IPS-20b (cell line): ENCODE measurements around the gene TECTA.
"Not testable (repeated sequence)": the region's sequence is repeated elsewhere in the genome, so short reads cannot be mapped to it uniquely, and the experiment has no call there.

Experiments
- H3K27ac ChIP-seq: one replicate; pipeline ENCODE4 v1.5.1; 2013; ENCODE audit warnings: low read length
- H3K27me3 ChIP-seq: 2 replicates; pipeline ENCODE4 v1.6.1; 2013; ENCODE audit warnings: mild to moderate bottlenecking, low read length, inconsistent platforms; ENCODE audit not compliant: insufficient read depth
- H3K36me3 ChIP-seq: 2 replicates; pipeline ENCODE4 v1.6.1; 2013; ENCODE audit warnings: low read depth, mild to moderate bottlenecking, inconsistent platforms, low read length, moderate library complexity; ENCODE audit not compliant: insufficient read depth
- H3K4me1 ChIP-seq: 2 replicates; pipeline ENCODE4 v1.6.1; 2013; ENCODE audit warnings: mild to moderate bottlenecking, control low read depth, inconsistent platforms, low read length, moderate library complexity; ENCODE audit not compliant: insufficient read depth
- H3K4me3 ChIP-seq: 2 replicates; pipeline ENCODE4 v1.5.1; 2013; ENCODE audit warnings: mild to moderate bottlenecking, low read length, inconsistent platforms
- H3K9ac ChIP-seq: 2 replicates; pipeline ENCODE4 v1.6.1; 2013; ENCODE audit warnings: low read depth, mild to moderate bottlenecking, inconsistent platforms, low read length, moderate library complexity
- H3K9me3 ChIP-seq: 2 replicates; pipeline ENCODE4 v1.6.1; 2013; ENCODE audit warnings: mild to moderate bottlenecking, low read depth, low read length, inconsistent platforms; ENCODE audit not compliant: insufficient read depth

TECTA gene

DNA sequence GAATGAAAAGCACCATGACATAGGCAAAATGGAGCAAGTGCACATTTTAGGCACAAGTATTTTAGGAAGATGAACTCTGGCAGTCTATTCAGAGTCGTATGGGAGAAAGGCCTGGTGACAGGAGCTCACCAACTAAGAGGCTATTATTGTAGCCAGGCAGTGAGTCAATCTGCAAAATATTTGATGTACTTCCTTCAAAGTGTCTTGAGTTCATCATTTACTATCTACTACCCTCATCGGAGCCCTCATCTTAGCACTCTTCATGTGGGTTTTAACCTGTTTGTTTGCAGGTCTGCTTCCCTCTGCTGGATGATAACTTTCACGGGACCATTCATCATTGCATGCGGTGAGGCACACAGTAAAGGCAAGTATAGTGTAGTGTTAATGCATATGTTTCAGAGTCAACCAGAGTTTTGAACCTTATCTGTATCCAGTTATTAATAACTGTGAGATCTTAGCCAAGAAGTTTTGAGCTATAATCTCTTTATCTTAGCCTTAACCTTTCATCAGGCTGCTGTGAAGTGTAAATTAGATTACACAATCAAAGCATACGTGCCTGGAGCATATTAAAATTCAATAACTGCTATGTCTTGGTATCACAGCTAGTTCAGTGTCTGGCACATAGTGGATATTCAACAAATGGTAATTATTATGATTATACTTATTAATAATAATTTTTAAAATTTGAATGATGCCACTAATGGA, 120.6 kb downstream of the TECTA start:
- Histone ChIP-seq H3K4me3 (no peak overlapping the region), H3K27me3 (no peaks in the 10 kb centered on the region), H3K4me1 (no peaks in the 10 kb centered on the region), H3K9ac (no peak overlapping the region), H3K27ac (no peak overlapping the region), H3K9me3 (peaks cover 9% of the 10 kb centered on the region), H3K36me3 (no peaks in the 10 kb centered on the region)

DNA sequence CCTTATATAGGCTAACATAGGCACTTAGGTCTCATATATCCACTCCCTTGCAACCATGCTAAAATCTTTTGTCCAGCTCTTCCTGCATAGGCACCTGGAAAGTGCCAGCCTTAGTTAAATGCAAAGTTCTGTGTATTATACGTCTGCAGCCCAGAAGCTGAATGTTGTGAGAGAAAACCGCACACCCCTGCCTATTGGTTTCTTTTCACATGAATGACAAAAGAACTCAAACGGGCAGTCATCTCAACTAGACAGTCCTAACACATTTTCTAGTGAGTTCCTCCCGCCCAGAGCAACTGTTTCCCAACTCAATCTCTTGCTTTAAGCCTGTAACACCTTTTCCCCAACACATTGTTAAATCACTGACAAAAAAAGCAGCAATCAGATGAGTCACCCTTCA, 122.1 kb downstream of the TECTA start:
- H3K27me3 ChIP-seq, result no peaks in the 10 kb centered on the region
- H3K36me3 ChIP-seq, result no peaks in the 10 kb centered on the region
- peaks cover 15% of the 10 kb centered on the region for H3K9me3 ChIP-seq
- no peak overlapping the region for H3K4me3 ChIP-seq
- H3K9ac ChIP-seq, result no peak overlapping the region
- no peak overlapping the region for H3K27ac ChIP-seq
- no peaks in the 10 kb centered on the region for H3K4me1 ChIP-seq

DNA sequence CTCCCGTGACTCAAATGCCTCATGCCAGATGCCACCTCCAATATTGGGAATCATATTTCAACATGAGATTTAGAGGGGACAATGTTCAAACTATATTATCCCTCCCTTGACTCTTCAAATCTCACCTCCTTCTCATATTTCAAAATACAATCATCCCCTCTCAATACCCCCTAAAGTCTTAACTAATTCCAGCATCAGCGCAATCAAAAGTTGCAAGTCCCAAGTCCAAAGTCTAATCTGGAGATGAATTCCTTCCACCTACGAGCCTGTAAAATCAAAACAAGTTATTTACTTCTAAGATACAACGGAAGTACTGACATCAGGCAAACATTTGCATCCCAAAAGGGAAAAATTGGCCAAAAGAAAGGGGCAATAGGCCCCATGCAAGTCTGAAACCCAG, 124.3 kb downstream of the TECTA start:
- no peak overlapping the region for H3K27ac ChIP-seq
- no peaks in the 10 kb centered on the region for H3K36me3 ChIP-seq
- no peaks in the 10 kb centered on the region for H3K4me1 ChIP-seq
- H3K9me3 ChIP-seq, result peaks cover 15% of the 10 kb centered on the region
- no peaks in the 10 kb centered on the region for H3K27me3 ChIP-seq
- H3K9ac ChIP-seq, result no peak overlapping the region
- no peak overlapping the region for H3K4me3 ChIP-seq

DNA sequence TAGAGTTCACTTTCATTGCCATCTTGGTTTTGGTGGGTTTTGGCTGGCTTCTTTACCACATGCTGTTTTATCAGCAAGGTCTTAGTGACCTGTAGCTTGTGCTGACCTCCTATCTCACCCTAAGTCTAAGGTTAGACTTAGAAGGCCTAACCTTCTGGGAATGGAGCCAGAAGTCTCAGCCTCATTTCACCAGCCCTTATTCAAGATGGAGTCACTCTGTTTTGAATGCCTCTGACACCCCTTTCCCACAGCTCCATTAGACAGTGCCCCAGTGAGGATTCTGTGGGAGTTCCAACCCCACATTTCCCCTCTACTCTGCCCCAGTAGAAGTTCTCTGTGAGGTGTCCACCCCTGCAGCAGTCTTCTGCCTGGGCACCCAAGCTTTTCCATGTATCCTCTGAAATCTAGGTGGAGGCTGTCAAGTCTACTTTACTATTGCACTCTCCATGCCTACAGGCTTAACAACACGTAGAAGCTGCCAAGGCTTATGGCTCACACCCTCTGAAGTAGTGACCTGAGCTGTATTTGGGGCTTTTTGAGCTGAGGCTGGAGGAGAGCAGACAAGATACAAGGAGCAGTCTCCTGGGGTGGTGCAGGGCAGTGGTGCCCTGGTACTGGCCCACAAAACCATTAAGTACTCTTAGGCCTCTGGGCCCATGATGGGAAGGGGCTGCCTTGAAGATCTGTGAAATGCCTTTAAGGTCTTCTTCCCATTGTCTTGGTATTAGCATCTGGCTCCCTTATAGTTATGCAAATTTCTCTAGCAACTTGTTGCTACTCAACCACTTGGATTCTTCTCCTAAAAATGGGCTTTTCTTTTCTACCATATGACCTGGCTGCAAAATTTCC, 125.6 kb downstream of the TECTA start:
- no peaks in the 10 kb centered on the region for H3K4me1 ChIP-seq
- peaks cover 15% of the 10 kb centered on the region for H3K9me3 ChIP-seq
- H3K27me3 ChIP-seq, result no peaks in the 10 kb centered on the region
- H3K4me3 ChIP-seq, result peak overlapping the region; percentile 14; the same call in 1 of the 2 replicates
- no peak overlapping the region for H3K27ac ChIP-seq
- H3K36me3 ChIP-seq, result no peaks in the 10 kb centered on the region
- no peak overlapping the region for H3K9ac ChIP-seq

DNA sequence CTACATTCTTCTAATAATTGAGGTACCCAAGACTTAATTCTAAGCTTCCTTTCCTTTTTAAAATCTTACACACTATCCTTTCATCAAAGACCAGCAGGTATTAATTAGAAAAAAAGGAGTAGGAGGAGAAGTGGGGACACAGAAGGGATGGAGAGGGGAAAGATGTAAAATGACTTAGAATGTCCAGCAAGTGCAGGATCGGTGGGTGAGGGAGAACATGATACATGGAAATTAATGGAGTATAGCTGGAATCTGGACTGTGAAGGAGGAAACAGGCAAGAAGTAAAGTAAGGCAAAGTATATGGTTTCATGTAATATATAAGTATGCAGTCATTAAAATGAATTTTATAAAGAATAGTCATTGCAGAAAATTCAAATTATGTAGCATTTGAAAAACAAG, 127.8 kb downstream of the TECTA start:
- Histone ChIP-seq H3K4me3 (no peak overlapping the region), H3K27ac (no peak overlapping the region), H3K9ac (no peak overlapping the region), H3K27me3 (no peaks in the 10 kb centered on the region), H3K36me3 (no peaks in the 10 kb centered on the region), H3K4me1 (peaks cover 2% of the 10 kb centered on the region; the same call in 1 of the 2 replicates), H3K9me3 (peaks cover 15% of the 10 kb centered on the region)

DNA sequence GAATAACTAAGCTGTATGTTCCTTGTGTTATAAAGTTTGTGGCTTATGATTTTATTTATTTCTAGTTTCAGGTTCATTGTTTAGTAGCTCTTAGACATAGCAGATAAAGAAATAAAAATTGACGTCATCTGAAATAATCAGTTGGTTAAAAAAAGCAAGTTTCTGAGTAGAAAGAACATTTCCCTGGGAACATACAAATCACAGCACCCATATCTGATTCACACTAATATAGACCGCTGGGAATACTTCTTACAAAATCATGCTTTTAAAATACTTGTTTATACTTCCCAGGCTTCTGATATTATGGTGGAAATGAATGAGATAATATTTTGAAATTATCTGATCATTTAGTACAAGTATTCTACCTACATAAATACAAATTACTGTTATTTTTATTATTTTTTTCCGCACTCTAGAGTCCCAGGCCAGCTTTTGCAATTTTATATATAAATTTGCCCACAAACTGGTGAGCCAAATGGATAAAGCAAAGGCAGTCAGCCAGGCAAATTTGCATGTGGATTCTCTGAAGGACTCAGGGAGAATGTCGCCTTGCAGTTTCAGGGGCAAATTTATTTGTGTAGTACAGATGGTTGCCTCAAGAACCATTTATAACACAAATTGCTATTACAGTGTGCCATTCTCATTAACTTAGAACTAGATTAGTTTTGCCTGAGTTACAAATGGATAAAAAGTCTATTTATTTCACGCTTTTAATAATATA, 128.6 kb downstream of the TECTA start:
- H3K27me3 ChIP-seq, result no peaks in the 10 kb centered on the region
- H3K27ac ChIP-seq, result no peak overlapping the region
- H3K36me3 ChIP-seq, result no peaks in the 10 kb centered on the region
- no peak overlapping the region for H3K9ac ChIP-seq
- no peak overlapping the region for H3K4me3 ChIP-seq
- peaks cover 10% of the 10 kb centered on the region; the same call in 1 of the 2 replicates for H3K4me1 ChIP-seq
- H3K9me3 ChIP-seq, result peaks cover 15% of the 10 kb centered on the region

DNA sequence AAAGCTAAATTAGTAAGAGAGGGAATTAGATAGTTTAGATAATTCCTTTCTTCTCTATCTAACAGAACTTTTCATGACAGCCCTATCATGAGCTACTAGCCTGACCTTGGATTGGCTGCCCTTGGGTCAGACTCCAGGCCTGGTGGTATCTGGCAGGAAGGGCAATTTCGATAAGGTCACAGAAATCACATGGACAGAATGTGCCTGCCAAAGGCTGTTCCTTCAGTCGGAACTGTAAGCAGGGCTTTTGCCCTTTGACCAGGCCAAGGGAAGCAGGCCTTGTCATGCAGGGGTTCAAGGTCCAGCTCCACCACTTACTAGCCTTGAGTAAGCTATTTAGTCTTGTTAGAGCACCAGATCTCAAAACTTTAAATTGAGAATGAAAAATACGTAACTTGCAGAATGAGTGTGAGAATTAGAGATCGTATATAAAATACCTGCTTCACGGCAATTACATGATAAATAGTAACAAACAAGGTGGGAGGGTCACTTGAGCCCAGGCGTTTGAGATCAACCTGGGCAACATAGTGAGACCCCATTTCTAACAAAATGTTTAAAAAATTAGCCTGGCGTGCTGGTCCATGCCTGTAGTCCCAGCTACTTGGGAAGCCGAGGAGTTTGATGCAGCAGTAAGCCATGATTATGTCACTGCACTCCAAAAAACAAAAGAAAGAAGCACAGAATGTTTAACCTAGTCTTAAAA, 130.7 kb downstream of the TECTA start:
- no peak overlapping the region for H3K27ac ChIP-seq
- H3K4me1 ChIP-seq, result peaks cover 28% of the 10 kb centered on the region
- H3K36me3 ChIP-seq, result no peaks in the 10 kb centered on the region
- H3K9me3 ChIP-seq, result peaks cover 6% of the 10 kb centered on the region
- H3K9ac ChIP-seq, result no peak overlapping the region
- H3K4me3 ChIP-seq, result no peak overlapping the region
- no peaks in the 10 kb centered on the region for H3K27me3 ChIP-seq

DNA sequence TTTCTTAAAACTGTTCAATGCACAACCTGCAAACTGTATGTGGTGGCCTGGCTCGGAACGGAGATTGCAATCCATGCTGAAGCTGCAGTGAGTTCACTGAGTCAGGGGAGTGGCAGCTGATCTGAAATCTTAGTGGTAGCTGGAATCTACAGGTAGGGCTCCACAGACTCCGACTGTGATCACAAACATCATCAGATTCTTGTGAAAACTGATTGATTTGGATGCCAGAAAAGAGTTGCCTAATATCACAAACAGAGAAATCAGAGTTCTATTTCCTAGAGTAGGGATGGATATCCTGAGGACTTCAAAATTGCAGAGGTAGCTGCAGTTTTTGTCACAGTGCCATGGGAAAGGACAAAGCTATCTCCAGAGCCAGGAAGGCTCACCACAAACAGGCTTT, 134.0 kb downstream of the TECTA start:
- Histone ChIP-seq H3K4me3 (no peak overlapping the region), H3K36me3 (no peaks in the 10 kb centered on the region), H3K4me1 (peaks cover 39% of the 10 kb centered on the region), H3K9ac (0 out of 2 replicates have a peak overlapping the region, but pooled peaks have one; percentile 4), H3K9me3 (no peaks in the 10 kb centered on the region), H3K27ac (no peak overlapping the region), H3K27me3 (no peaks in the 10 kb centered on the region)

DNA sequence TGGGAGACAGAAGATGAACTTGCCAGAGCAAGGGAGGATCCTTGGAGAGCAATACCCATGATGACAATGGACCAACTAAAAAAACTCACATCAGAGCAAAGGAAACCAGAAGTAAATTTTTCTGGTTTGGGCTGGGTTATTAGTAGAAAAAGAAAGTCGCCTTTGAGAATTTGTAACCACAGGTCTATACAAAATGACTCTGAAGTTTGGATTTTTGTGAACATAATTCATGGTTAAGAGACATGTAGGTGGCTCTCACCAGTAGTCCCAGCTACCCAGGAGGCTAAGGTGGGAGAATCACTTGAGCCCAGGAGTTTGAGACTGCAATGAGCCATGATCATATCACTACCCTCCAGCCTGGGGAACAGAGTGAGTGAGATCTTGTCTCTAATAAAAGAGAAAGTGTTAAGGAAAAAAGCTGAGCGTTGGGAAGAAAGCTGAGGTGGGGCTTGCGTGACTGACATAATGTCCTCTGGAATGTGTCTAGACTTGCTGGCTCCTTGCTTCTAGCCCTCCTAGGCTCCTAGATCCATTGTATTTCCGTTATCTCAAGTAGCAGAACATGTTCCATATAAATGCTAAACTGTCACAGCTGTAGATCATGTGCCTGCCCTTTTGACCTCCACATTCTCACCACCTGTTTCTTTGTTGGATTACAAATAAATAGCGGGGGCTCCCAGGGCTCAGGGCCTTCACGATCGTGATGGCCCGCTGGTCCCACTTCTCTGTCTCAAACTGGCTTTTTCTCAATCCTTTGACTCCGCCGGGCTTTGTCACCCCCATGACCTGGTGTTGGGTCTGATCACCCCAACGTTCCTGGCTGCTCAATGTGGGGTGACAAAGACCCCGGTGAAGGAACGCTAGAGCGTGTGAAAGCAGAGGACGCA, 135.3 kb downstream of the TECTA start:
- H3K9ac ChIP-seq, result peak overlapping the region; percentile 16; the same call in 1 of the 2 replicates
- H3K4me3 ChIP-seq, result 0 out of 2 replicates have a peak overlapping the region, but pooled peaks have one; percentile 17
- peak overlapping the region; percentile 4 for H3K27ac ChIP-seq
- H3K9me3 ChIP-seq, result no peaks in the 10 kb centered on the region
- peaks cover 45% of the 10 kb centered on the region for H3K4me1 ChIP-seq
- H3K36me3 ChIP-seq, result no peaks in the 10 kb centered on the region
- H3K27me3 ChIP-seq, result no peaks in the 10 kb centered on the region

DNA sequence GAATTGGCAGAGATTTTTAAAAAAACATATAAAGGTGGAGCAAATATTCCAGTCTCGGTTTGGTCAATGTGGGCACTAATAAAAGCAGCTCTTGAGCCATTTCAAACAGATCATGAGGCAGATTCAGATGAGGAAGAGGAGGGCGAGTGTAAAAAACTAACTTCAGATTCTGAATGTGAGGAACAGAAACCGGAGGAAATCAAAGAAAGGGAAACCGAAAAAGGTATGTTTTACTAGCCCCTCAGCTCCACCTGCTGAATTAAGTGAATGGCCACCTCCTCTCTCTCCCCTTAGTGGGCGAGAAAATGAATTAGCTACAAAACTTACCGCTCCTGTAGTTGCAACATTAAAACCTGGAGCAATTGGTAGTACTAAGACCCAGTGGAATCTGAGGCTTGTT, 136.2 kb downstream of the TECTA start:
- 0 out of 2 replicates have a peak overlapping the region, but pooled peaks have one; percentile 16 for H3K9ac ChIP-seq
- not testable (repeated sequence) for H3K27me3 ChIP-seq

More for the DNA sequence above, 136.2 kb downstream of the TECTA start:
- Histone ChIP-seq H3K4me1 (peaks cover 50% of the 10 kb centered on the region), H3K4me3 (peak overlapping the region; percentile 30; the same call in 1 of the 2 replicates)
- H3K27ac ChIP-seq, H3K9me3 ChIP-seq, H3K36me3 ChIP-seq: not testable (repeated sequence)
